SK-N-SH (cell line): Measurements from ENCODE around the gene SFI1.

ENCODE experiments used
- CHD2 ChIP-seq: fragments of 150-350 bp; IDR thresholded peaks from 2 replicates; pipeline ENCODE4 v1.6.1; 2018; ENCODE audit warnings: low read length; ENCODE audit not compliant: partially characterized antibody
- ELF1 ChIP-seq: IDR thresholded peaks from 2 replicates; pipeline ENCODE4 v1.4.0; 2012
- NRF1 ChIP-seq: IDR thresholded peaks from 2 replicates; pipeline ENCODE4 v1.6.1; 2012; ENCODE audit warnings: low read depth, mild to moderate bottlenecking, low read length
- RAD21 ChIP-seq: IDR thresholded peaks from 2 replicates; pipeline ENCODE4 v1.6.1; 2012; ENCODE audit warnings: mild to moderate bottlenecking, low read length
- RCOR1 ChIP-seq: fragments of 150-350 bp; IDR thresholded peaks from 2 replicates; pipeline ENCODE4 v1.6.1; 2017; ENCODE audit warnings: antibody characterized with exemption, low read length
- RFX5 ChIP-seq: IDR thresholded peaks from 2 replicates; pipeline ENCODE4 v1.6.1; 2012; ENCODE audit warnings: mild to moderate bottlenecking, improper control_type of control experiment, low read length
- SIN3A ChIP-seq: IDR thresholded peaks from 2 replicates; pipeline ENCODE4 v1.6.1; 2012; ENCODE audit warnings: low read depth, mild to moderate bottlenecking, low read length, moderate library complexity, borderline replicate concordance
- TCF12 ChIP-seq: IDR thresholded peaks from 2 replicates; pipeline ENCODE4 v1.4.0; 2012
- TEAD4 ChIP-seq: IDR thresholded peaks from 2 replicates; pipeline ENCODE4 v1.4.0; 2012; ENCODE audit warnings: mild to moderate bottlenecking, borderline replicate concordance; ENCODE audit not compliant: insufficient read depth
- TF ChIP-seq, protein P1 (sequence below): fragments of 200-600 bp; sonication (generic); IDR thresholded peaks from 2 replicates; pipeline ENCODE4 v1.6.1; 2017; ENCODE audit warnings: antibody characterized with exemption, mild to moderate bottlenecking, moderate library complexity
- TF ChIP-seq, protein P2 (sequence below): IDR thresholded peaks from 2 replicates; pipeline ENCODE4 v1.6.1; 2012; ENCODE audit warnings: mild to moderate bottlenecking, low read depth, low read length, moderate library complexity
- TF ChIP-seq, protein P3 (sequence below): IDR thresholded peaks from 2 replicates; pipeline ENCODE4 v1.4.0; 2012; ENCODE audit warnings: low read depth
- TF ChIP-seq, protein P4 (sequence below): IDR thresholded peaks from 2 replicates; pipeline ENCODE4 v1.4.0; 2012; ENCODE audit warnings: low read depth, borderline replicate concordance
- TF ChIP-seq, protein P5 (sequence below): IDR thresholded peaks from 2 replicates; pipeline ENCODE4; 2012

DNA sequence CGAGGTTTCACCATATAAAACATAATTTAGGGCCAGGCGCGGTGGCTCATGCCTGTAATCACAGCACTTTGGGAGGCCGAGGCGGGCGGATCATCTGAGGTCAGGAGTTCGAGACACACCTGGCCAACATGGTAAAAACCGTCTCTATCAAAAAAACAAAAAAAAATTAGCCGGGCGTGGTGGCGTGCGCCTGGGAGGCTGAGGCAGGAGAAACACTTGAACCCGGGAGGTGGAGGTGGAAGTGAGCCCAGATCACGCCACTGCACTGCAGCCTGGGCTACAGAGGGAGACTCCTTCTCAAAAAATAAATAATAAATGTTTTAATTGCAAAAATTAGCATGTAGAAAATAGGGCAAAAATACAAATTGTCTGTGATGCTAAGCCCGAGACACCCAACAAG lies 993 bp upstream of the SFI1 start:
- TF ChIP-seq, protein P1, sequence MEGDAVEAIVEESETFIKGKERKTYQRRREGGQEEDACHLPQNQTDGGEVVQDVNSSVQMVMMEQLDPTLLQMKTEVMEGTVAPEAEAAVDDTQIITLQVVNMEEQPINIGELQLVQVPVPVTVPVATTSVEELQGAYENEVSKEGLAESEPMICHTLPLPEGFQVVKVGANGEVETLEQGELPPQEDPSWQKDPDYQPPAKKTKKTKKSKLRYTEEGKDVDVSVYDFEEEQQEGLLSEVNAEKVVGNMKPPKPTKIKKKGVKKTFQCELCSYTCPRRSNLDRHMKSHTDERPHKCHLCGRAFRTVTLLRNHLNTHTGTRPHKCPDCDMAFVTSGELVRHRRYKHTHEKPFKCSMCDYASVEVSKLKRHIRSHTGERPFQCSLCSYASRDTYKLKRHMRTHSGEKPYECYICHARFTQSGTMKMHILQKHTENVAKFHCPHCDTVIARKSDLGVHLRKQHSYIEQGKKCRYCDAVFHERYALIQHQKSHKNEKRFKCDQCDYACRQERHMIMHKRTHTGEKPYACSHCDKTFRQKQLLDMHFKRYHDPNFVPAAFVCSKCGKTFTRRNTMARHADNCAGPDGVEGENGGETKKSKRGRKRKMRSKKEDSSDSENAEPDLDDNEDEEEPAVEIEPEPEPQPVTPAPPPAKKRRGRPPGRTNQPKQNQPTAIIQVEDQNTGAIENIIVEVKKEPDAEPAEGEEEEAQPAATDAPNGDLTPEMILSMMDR: no peak
- TF ChIP-seq, protein P2, sequence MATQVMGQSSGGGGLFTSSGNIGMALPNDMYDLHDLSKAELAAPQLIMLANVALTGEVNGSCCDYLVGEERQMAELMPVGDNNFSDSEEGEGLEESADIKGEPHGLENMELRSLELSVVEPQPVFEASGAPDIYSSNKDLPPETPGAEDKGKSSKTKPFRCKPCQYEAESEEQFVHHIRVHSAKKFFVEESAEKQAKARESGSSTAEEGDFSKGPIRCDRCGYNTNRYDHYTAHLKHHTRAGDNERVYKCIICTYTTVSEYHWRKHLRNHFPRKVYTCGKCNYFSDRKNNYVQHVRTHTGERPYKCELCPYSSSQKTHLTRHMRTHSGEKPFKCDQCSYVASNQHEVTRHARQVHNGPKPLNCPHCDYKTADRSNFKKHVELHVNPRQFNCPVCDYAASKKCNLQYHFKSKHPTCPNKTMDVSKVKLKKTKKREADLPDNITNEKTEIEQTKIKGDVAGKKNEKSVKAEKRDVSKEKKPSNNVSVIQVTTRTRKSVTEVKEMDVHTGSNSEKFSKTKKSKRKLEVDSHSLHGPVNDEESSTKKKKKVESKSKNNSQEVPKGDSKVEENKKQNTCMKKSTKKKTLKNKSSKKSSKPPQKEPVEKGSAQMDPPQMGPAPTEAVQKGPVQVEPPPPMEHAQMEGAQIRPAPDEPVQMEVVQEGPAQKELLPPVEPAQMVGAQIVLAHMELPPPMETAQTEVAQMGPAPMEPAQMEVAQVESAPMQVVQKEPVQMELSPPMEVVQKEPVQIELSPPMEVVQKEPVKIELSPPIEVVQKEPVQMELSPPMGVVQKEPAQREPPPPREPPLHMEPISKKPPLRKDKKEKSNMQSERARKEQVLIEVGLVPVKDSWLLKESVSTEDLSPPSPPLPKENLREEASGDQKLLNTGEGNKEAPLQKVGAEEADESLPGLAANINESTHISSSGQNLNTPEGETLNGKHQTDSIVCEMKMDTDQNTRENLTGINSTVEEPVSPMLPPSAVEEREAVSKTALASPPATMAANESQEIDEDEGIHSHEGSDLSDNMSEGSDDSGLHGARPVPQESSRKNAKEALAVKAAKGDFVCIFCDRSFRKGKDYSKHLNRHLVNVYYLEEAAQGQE: no peak
- TF ChIP-seq TEAD4 (no peak), NRF1 (no peak), ELF1 (no peak), RAD21 (no peak), RFX5 (no peak), SIN3A (no peak), RCOR1 (no peak), TCF12 (no peak), CHD2 (no peak)
- TF ChIP-seq, protein P3, sequence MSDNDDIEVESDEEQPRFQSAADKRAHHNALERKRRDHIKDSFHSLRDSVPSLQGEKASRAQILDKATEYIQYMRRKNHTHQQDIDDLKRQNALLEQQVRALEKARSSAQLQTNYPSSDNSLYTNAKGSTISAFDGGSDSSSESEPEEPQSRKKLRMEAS: no peak
- TF ChIP-seq, protein P4, sequence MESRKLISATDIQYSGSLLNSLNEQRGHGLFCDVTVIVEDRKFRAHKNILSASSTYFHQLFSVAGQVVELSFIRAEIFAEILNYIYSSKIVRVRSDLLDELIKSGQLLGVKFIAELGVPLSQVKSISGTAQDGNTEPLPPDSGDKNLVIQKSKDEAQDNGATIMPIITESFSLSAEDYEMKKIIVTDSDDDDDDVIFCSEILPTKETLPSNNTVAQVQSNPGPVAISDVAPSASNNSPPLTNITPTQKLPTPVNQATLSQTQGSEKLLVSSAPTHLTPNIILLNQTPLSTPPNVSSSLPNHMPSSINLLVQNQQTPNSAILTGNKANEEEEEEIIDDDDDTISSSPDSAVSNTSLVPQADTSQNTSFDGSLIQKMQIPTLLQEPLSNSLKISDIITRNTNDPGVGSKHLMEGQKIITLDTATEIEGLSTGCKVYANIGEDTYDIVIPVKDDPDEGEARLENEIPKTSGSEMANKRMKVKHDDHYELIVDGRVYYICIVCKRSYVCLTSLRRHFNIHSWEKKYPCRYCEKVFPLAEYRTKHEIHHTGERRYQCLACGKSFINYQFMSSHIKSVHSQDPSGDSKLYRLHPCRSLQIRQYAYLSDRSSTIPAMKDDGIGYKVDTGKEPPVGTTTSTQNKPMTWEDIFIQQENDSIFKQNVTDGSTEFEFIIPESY: no peak
- TF ChIP-seq, protein P5, sequence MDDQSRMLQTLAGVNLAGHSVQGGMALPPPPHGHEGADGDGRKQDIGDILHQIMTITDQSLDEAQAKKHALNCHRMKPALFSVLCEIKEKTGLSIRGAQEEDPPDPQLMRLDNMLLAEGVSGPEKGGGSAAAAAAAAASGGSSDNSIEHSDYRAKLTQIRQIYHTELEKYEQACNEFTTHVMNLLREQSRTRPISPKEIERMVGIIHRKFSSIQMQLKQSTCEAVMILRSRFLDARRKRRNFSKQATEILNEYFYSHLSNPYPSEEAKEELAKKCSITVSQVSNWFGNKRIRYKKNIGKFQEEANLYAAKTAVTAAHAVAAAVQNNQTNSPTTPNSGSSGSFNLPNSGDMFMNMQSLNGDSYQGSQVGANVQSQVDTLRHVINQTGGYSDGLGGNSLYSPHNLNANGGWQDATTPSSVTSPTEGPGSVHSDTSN: no peak
